ENCODE results near the gene INSYN2A. TPM values are rescaled to one million over a fixed set of nuclear protein-coding genes. Genes with fewer than 3 reads are reported as not detected.

Gene INSYN2A
- total RNA-seq, 2 donors from 2014 or later = not detected

- intact Hi-C loops (cut with DNase I) = no loop called here
These were observed 22.3 kb upstream of the INSYN2A start for GRCh38 chr10:127218658-127219057.

GRCh38 chr10:127216786-127217185 lies 20.4 kb upstream of the INSYN2A start:
- H3K4me1 ChIP-seq = no peaks in the 10 kb centered on the region
- DNase-seq (no peak), ATAC-seq (no peak)
- no peaks in the 10 kb centered on the region for H3K27me3 ChIP-seq
- intact Hi-C loops (cut with DNase I) = no loop called here
- H3K9me3 ChIP-seq = no peaks in the 10 kb centered on the region
- no peaks in the 10 kb centered on the region for H3K36me3 ChIP-seq (replicated peaks in 1 of 2; ENCODE audit: insufficient read depth in 1 of 2, low read depth in 2 of 2)
- 70 to 86% methylated on average over 3 of the region's 3 CpGs for WGBS, 2 donors
- H3K4me3 ChIP-seq = no peak overlapping the region
- TF ChIP-seq POLR2A (IDR thresholded peaks at IDR 0.05) (no peak), CTCF (IDR thresholded peaks at IDR 0.05) (no peak)
- no peak overlapping the region for H3K27ac ChIP-seq

More at GRCh38 chr10:127218658-127219057, 22.3 kb upstream of the INSYN2A start:
- WGBS, 2 donors = 90 to 95% methylated on average over 3 of the region's 3 CpGs
- no peaks in the 10 kb centered on the region for H3K9me3 ChIP-seq
- no peak overlapping the region for H3K4me3 ChIP-seq
- ATAC-seq (no peak), DNase-seq (no peak)
- no peaks in the 10 kb centered on the region for H3K4me1 ChIP-seq
- no peaks in the 10 kb centered on the region for H3K36me3 ChIP-seq (replicated peaks in 1 of 2; ENCODE audit: insufficient read depth in 1 of 2, low read depth in 2 of 2)
- H3K27me3 ChIP-seq = no peaks in the 10 kb centered on the region
- H3K27ac ChIP-seq = no peak overlapping the region
- TF ChIP-seq POLR2A (IDR thresholded peaks at IDR 0.05) (no peak), CTCF (IDR thresholded peaks at IDR 0.05) (no peak)

GRCh38 chr10:127216274-127216673 lies 19.9 kb upstream of the INSYN2A start:
- no peak overlapping the region for H3K27ac ChIP-seq
- no peaks in the 10 kb centered on the region for H3K4me1 ChIP-seq
- DNase-seq = no peak
- intact Hi-C loops (cut with DNase I) = no loop called here
- TF ChIP-seq POLR2A (IDR thresholded peaks at IDR 0.05) (no peak), CTCF (IDR thresholded peaks at IDR 0.05) (no peak)
- 89 to 94% methylated on average over 5 of the region's 5 CpGs for WGBS, 2 donors
- no peak overlapping the region for H3K4me3 ChIP-seq
- H3K36me3 ChIP-seq (replicated peaks in 1 of 2; ENCODE audit: insufficient read depth in 1 of 2, low read depth in 2 of 2) = no peaks in the 10 kb centered on the region
- no peaks in the 10 kb centered on the region for H3K27me3 ChIP-seq
- no peak for ATAC-seq
- H3K9me3 ChIP-seq = no peaks in the 10 kb centered on the region

- Histone ChIP-seq H3K36me3 (replicated peaks in 1 of 2; ENCODE audit: insufficient read depth in 1 of 2, low read depth in 2 of 2) (no peaks in the 10 kb centered on the region), H3K27me3 (no peaks in the 10 kb centered on the region), H3K4me1 (no peaks in the 10 kb centered on the region), H3K4me3 (no peak overlapping the region), H3K9me3 (no peaks in the 10 kb centered on the region), H3K27ac (no peak overlapping the region)
- DNase-seq (no peak), ATAC-seq (no peak)
- intact Hi-C loops (cut with DNase I) = no loop called here
- TF ChIP-seq POLR2A (IDR thresholded peaks at IDR 0.05) (no peak), CTCF (IDR thresholded peaks at IDR 0.05) (no peak)
- WGBS, 2 donors = 76 to 80% methylated on average over 4 of the region's 4 CpGs
These were observed 19.5 kb upstream of the INSYN2A start for GRCh38 chr10:127215866-127216265.

- DNase-seq (no peak), ATAC-seq (no peak)
- Histone ChIP-seq H3K36me3 (replicated peaks in 1 of 2; ENCODE audit: insufficient read depth in 1 of 2, low read depth in 2 of 2) (no peaks in the 10 kb centered on the region), H3K27ac (no peak overlapping the region), H3K27me3 (no peaks in the 10 kb centered on the region), H3K9me3 (no peaks in the 10 kb centered on the region), H3K4me3 (no peak overlapping the region), H3K4me1 (no peaks in the 10 kb centered on the region)
- 84 to 90% methylated on average over 7 of the region's 7 CpGs for WGBS, 2 donors
- intact Hi-C loops (cut with DNase I) = no loop called here
- TF ChIP-seq POLR2A (IDR thresholded peaks at IDR 0.05) = no peak
- TF ChIP-seq CTCF (IDR thresholded peaks at IDR 0.05) = no peak
These were observed 14.6 kb upstream of the INSYN2A start for GRCh38 chr10:127210936-127211466.

Data from body of pancreas (tissue), 4 donors.